NCI-H2196 treated with DMSO at 0.1 percent for 48 hours (cell line): ENCODE data around the gene LACTBL1.
"Not testable (repeated sequence)": the region's sequence is repeated elsewhere in the genome, so short reads cannot be mapped to it uniquely, and the experiment has no call there.

Source experiments
- DNase-seq: peaks from one replicate; lab custom pipeline; 2025; ENCODE audit not compliant: unreplicated experiment; lab: John Stamatoyannopoulos, UW

LACTBL1 gene

GRCh38 chr1:22972760-22973159 lies at the start of gene LACTBL1:
LACTBL1 (minus strand) TSS chr1:22972866; CDS start chr1:22972316, 550 bp downstream.
- no peak for DNase-seq

GRCh38 chr1:23021834-23022233 lies 49.2 kb upstream of the LACTBL1 start:
- DNase-seq, result no peak

GRCh38 chr1:23020706-23021405 lies 48.2 kb upstream of the LACTBL1 start:
- no peak for DNase-seq

DNA sequence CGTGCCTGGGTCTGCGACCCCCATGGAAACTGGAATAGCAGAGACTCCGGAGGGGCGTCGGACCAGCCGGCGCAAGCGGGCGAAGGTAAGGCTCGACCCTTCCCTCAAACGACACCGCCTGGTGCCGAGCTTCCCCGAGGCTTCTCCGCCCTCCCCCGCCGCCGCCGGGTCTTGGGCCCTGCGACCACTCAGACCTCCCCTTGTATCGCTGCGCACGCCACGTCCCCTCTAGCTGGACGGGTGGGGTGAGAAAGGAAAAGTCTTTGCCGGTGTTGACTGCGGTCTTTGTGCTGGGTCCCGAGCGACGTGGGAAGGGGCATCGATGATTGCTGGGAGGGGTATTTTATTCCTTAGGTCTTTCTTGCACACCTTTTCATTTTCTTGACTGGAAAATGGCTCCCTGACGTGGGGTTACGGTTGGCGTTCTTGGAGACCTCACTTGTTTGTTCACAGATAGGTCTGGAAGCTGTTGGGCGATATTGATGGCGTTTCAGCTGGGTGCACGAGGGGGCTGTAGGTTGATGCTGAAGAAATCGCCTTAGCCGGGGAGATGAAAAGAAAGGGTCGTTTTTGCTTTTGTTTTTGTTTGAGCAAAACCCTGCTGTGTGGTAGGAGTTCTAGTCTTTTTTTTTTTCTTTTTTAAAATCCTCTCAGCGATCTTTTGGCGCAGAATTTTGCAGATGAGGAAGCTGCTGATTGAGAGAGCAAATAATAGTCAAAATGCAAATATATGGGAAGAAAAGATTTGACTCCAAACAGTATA lies 47.4 kb upstream of the LACTBL1 start:
- DNase-seq, result no peak

DNA sequence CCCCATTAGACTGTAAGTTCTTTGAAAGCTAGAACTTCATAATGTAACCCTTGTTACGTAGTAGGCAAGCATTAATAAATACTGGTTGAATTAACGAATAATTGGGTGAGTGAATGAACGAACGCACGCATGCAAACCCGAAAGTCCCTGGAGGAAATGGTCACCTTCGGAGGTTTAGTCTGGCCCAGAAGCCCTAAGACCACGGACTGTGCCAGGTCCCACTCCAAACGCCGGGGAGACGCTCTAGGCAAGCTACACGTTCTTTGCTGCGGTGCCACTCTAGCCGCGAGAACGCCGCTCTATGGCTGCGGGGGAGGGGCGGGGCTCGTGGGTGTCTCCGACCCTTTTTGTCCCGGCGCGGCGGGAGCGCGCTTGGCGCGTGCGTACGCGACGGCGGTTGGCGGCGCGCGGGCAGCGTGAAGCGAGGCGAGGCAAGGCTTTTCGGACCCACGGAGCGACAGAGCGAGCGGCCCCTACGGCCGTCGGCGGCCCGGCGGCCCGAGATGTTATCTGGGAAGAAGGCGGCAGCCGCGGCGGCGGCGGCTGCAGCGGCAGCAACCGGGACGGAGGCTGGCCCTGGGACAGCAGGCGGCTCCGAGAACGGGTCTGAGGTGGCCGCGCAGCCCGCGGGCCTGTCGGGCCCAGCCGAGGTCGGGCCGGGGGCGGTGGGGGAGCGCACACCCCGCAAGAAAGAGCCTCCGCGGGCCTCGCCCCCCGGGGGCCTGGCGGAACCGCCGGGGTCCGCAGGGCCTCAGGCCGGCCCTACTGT lies 46.6 kb upstream of the LACTBL1 start, which contains the start of gene KDM1A:
Gene KDM1A, plus strand, starts transcription at position 375 of the 769 bp plus-strand sequence. Its CDS starts 129 bp downstream, at position 504.
- peak; percentile 97 for DNase-seq

- no peak for DNase-seq
Observed at GRCh38 chr1:23018661-23019093, 46.0 kb upstream of the LACTBL1 start.

DNA sequence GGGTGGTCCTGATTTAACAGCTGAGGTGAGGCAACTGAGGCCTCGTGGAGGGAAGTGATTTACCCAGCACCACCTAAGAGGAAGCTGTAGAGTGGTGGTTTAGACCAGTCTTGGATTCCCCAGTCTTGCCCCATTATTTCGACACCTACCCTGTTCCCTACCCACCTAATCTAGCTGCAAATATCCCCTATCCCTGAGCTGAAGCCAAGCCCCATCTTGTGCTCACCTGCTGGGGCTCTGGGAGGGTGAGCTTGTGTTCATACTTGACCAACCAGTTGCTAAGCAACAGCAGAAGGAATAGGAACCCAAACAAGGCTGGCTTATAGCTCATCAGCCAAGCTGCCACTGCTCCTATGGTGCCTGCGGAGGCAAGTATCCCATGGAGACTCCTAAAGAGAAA lies 41.0 kb upstream of the LACTBL1 start:
- DNase-seq, result peak; percentile 88

DNA sequence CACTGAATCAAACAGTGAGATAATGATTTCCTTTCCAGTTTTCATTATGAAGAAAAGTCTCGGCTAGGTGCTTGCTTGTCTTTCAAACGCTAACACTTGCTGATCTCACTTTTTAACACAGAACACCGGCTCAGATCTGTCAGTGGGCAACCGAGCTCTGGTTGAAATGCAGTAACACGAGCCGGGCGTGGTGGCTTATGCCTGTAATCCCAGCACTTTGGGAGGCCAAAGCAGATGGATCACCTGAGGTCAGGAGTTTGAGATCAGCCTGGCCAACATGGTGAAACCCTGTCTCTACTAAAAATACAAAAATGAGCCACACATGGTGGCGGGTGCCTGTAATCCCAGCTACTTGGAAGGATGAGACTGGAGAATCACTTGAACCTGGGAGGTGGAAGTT lies 37.4 kb upstream of the LACTBL1 start:
- DNase-seq, result not testable (repeated sequence)

- no peak for DNase-seq
Observed at GRCh38 chr1:23008901-23009300, 36.2 kb upstream of the LACTBL1 start.

DNA sequence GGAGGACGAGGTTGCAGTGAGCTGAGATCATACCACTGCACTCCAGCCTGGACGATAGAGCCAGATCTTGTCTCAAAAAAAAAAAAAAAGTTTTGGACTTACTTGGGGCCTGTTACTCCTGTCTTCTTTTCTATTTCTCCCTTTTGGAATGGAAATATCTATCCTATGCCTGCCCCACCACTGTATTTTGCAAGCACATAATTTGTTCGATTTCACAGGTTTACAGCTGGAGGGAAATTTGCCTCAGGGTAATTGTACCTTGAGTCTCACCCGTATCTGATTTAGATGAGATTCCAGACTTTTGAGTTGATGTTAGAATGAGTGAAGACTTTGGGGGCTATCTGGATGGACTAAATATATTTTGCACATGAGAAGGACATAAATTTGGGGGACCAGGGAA lies 34.4 kb upstream of the LACTBL1 start:
- no peak for DNase-seq

GRCh38 chr1:23004769-23005168 lies 32.1 kb upstream of the LACTBL1 start:
- DNase-seq, result not testable (repeated sequence)

GRCh38 chr1:23004112-23004511 lies 31.4 kb upstream of the LACTBL1 start:
- DNase-seq, result no peak

DNA sequence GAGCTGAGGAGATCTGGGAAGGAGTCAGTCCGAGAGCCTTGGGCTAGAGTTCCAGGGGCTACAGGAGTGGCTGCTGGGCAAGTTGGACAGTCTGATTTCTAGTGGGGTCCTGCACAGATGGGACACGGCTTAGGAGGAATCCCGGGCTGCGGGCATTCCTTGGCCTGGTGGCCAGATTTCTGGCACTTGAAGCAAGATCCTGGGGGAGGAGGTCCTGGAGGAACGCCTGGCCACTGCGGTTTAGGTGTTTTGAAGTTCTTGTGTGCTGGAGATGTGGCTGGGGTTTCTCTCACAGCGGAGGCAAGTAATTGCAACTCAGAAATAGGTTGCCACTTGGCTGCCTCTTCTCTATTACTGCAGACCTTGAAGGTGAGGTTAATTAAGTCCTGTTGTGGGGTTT lies 29.6 kb upstream of the LACTBL1 start:
- not testable (repeated sequence) for DNase-seq

DNA sequence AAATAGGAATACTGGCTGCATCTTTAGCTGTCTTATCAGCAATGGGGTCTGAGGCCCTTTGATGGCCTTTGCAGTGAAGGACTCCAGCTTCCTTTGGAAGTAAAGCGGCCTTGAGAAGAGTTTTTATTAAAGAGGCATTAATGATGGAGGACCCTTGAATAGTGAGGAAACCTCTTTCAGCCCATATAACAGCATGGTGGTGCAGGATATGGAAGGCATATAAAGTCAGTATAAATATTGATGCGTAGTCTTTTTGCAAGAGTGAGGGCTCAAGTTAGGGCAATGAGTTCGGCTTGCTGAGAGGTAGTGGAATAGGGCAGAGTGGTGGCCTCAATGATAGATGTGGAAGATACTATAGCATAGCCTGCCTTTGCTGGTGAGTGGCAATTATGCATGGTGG lies 27.5 kb upstream of the LACTBL1 start:
- DNase-seq, result not testable (repeated sequence)

DNA sequence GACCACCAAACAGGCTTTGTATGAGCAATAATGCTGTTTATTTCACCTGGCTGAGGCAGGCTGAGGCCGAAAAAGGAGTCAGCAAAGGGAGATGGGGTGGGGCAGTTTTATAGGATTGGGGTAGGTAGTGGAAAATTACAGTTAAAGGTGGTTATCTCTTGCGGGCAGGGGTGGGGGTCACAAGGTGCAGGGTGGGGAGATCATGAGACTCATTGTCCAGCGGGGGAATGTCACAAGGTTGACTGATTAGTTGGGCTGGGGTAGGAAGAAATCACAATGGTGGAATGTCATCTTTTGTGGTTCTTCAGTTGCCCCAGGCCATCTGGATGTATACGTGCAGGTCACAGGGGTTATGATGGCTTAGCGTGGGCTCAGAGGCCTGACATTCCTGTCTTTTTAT lies 24.9 kb upstream of the LACTBL1 start:
- not testable (repeated sequence) for DNase-seq

- no peak for DNase-seq
Observed at GRCh38 chr1:22995774-22996173, 23.1 kb upstream of the LACTBL1 start.

- not testable (repeated sequence) for DNase-seq
Observed at GRCh38 chr1:22993220-22993795, 20.6 kb upstream of the LACTBL1 start.

- not testable (repeated sequence) for DNase-seq
Observed at GRCh38 chr1:22992384-22992783, 19.7 kb upstream of the LACTBL1 start.

DNA sequence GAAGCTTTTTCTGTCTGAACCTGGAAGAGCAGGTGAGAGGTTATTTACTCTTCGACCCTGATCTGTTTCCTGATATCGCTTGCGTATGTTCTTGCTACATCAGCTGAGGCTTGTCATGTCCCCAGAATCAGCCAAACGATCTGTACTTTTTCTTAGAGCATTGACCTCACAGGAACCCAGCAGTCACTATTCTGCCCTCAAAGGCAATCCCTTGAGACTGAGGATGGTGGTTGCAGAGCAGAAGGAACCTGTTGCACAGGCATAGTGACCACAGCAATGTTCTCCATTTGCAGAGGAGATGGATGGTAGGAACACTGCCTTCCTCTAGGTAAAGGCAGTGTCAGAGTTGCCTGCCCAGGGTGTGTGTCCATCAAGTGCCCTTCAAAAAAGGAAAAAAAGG lies 11.3 kb upstream of the LACTBL1 start:
- DNase-seq, result no peak

DNA sequence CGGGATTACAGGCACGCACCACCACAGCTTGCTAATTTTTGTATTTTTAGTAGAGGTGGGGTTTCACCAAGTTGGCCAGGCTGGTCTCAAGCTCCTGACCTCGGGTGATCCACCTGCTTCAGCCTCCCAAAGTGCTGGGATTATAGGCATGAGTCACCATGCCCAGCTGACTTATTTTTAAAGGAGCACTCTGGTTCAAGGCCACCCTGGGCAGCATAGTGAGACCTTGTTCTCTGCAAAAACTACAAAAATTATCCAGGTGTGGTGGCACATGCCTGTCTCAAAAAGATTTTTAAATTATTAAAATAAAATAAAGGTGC lies 7.8 kb upstream of the LACTBL1 start:
- not testable (repeated sequence) for DNase-seq

DNA sequence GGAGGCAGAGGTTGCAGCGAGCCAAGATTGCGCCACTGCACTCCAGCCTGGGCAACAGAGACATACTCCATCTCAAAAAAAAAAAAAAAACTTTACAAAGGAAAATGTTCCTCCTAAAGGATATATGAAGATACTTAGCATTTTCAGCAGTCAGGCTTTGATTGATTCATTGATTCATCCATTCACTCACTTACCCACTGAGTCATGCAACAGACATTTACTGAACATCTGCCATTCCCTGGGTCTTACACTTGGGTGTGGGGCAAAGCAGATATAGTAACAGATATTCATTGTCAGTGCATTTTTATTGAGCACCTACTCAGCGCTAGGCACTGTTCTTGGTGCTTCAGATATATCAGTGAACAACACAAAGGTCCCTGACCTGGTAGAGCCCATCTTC lies 5.6 kb upstream of the LACTBL1 start:
- no peak for DNase-seq
